HCT116 (cell line): ENCODE results near the gene TBC1D8. TPM values are rescaled to one million over a fixed set of nuclear protein-coding genes. Genes with fewer than 3 reads are reported as not detected.

Source experiments
- ATAC-seq: fragments of 200-7000 bp; cut with Tn5 transposase; 2 replicates; pipeline ENCODE4 v1.9.1; 2020; ENCODE audit warnings: mild to moderate bottlenecking, moderate library complexity
- BruUV-seq: library from RNA; stranded (reverse); fragments of 400-500 nt; replicated peaks from 2 replicates; lab custom pipeline; 2021; lab: Mats Ljungman, UMichigan
- CTCF ChIA-PET: fragments of 300-600 bp; sonication (Branson Sonifier 250); formaldehyde crosslinking; loops from one replicate; lab custom pipeline; 2021; ENCODE audit warnings: antibody characterized with exemption; lab: Charles Lee
- POLR2A ChIA-PET: fragments of 300-600, 350-600 bp; sonication (Branson Sonifier 250); formaldehyde crosslinking; loops from one replicate; lab custom pipeline; 2021; ENCODE audit warnings: antibody characterized with exemption; lab: Charles Lee
- RAD21 ChIA-PET, 2 experiments: fragments of 300-600 bp; sonication (Branson Sonifier 250); formaldehyde crosslinking; loops; one replicate each; lab custom pipeline; 2023; ENCODE audit warnings: low total read pairs in 2 of 2; ENCODE audit not compliant: uncharacterized antibody in 2 of 2, unreplicated experiment in 2 of 2, low non-redundant PET in 1 of 2; lab: Charles Lee
- DNase-seq: peaks from one replicate; pipeline ENCODE4 v3.0.0-alpha.2; 2010; ENCODE audit warnings: low read depth, low spot score
- H2AFZ ChIP-seq: fragments of 200-600 bp; shearing (Covaris generic), sonication (generic); 2 replicates; pipeline ENCODE4 v1.6.1; 2017; ENCODE audit warnings: low read depth, mixed run types, mixed read lengths, antibody characterized with exemption, low read length; ENCODE audit not compliant: poor library complexity, severe bottlenecking
- H3K27ac ChIP-seq: 2 replicates; pipeline ENCODE4 v1.5.1; 2012; ENCODE audit warnings: low read depth, low read length
- H3K27me3 ChIP-seq: fragments of 200-600 bp; sonication (generic); 2 replicates; pipeline ENCODE4 v1.6.1; 2016; ENCODE audit warnings: mixed run types, low read length, mixed read lengths; ENCODE audit not compliant: insufficient read depth
- H3K36me3 ChIP-seq, 2 experiments: fragments of 200-500 bp in 1 of 2; fragments of 200-600 bp in 1 of 2; sonication (Bioruptor generic) in 1 of 2; sonication (generic) in 1 of 2; 2 replicates each; pipeline versions ENCODE4 v1.5.1 to v1.6.1; 2014 to 2016; ENCODE audit warnings: low read length in 2 of 2, inconsistent platforms in 1 of 2, mixed read lengths in 1 of 2, mixed run types in 1 of 2; ENCODE audit not compliant: insufficient read depth in 2 of 2, control insufficient read depth in 1 of 2
- H3K4me1 ChIP-seq, 2 experiments: fragments of 200-600 bp in 1 of 2; sonication (generic) in 1 of 2; 2 replicates each; pipeline versions ENCODE4 v1.5.1 to v1.6.1; 2012 to 2017; ENCODE audit warnings: low read length in 2 of 2, inconsistent platforms in 1 of 2, mild to moderate bottlenecking in 1 of 2, mixed read lengths in 1 of 2, mixed run types in 1 of 2, moderate library complexity in 1 of 2; ENCODE audit not compliant: insufficient read depth in 2 of 2, control insufficient read depth in 1 of 2
- H3K4me2 ChIP-seq: fragments of 200-600 bp; sonication (generic); 2 replicates; pipeline ENCODE4 v1.6.1; 2017; ENCODE audit warnings: mixed run types, low read length, mixed read lengths
- H3K4me3 ChIP-seq, 2 experiments: fragments of 200-600 bp in 1 of 2; sonication (generic) in 1 of 2; replicated peaks in 1 of 2; 2 replicates each; pipeline ENCODE4 v1.5.1; 2011 to 2016; ENCODE audit warnings: low read length in 2 of 2, control low read depth in 1 of 2, low read depth in 1 of 2, mild to moderate bottlenecking in 1 of 2, mixed read lengths in 1 of 2, mixed run types in 1 of 2
- H3K79me2 ChIP-seq: fragments of 200-600 bp; sonication (generic); 2 replicates; pipeline ENCODE4 v1.6.1; 2017; ENCODE audit warnings: mild to moderate bottlenecking, mixed run types, low read length, moderate library complexity, mixed read lengths; ENCODE audit not compliant: insufficient read depth
- H3K9ac ChIP-seq: fragments of 200-600 bp; sonication (generic); 2 replicates; pipeline ENCODE4 v1.6.1; 2016; ENCODE audit warnings: low read length, mixed read lengths
- H3K9me2 ChIP-seq: fragments of 200-600 bp; sonication (generic), shearing (Covaris generic); 2 replicates; pipeline ENCODE4 v1.6.1; 2017; ENCODE audit warnings: mixed run types, mild to moderate bottlenecking, moderate library complexity; ENCODE audit not compliant: insufficient read depth
- H3K9me3 ChIP-seq, 2 experiments: fragments of 200-500 bp in 1 of 2; fragments of 200-600 bp in 1 of 2; sonication (Bioruptor generic) in 1 of 2; sonication (generic) in 1 of 2; 2 replicates each; pipeline ENCODE4 v1.6.1; 2014 to 2017; ENCODE audit warnings: low read length in 2 of 2, mixed read lengths in 2 of 2, inconsistent platforms in 1 of 2, low read depth in 1 of 2, mild to moderate bottlenecking in 1 of 2, mixed run types in 1 of 2, moderate library complexity in 1 of 2; ENCODE audit not compliant: control insufficient read depth in 1 of 2, insufficient read depth in 1 of 2
- H4K20me1 ChIP-seq: fragments of 200-600 bp; sonication (generic), shearing (Covaris generic); 2 replicates; pipeline ENCODE4 v1.6.1; 2017; ENCODE audit warnings: mixed run types, mild to moderate bottlenecking, moderate library complexity; ENCODE audit not compliant: insufficient read depth
- CBX3 ChIP-seq: IDR thresholded peaks from 2 replicates; pipeline ENCODE4 v1.6.1; 2012; ENCODE audit warnings: low read depth
- JUND ChIP-seq: IDR thresholded peaks from 2 replicates; pipeline ENCODE4 v1.6.1; 2012
- SIN3A ChIP-seq: IDR thresholded peaks from 2 replicates; pipeline ENCODE4 v1.6.1; 2012; ENCODE audit warnings: low read depth
- intact Hi-C: fragments of 100-400 bp; cut with micrococcal nuclease; formaldehyde crosslinking; loops from 2 replicates; pipeline ENCODE4 v1.10.0; 2022
- total RNA-seq: library from RNA; stranded (reverse); gene quantifications from one replicate; pipeline ENCODE4 v1.2.1, GENCODE V29; 2021; ENCODE audit not compliant: unreplicated experiment
- TF ChIP-seq, protein P1 (sequence below): IDR thresholded peaks from 2 replicates; pipeline ENCODE4 v1.6.1; 2011; ENCODE audit warnings: mild to moderate bottlenecking, low read length, moderate library complexity; ENCODE audit not compliant: insufficient replicate concordance; ENCODE audit errors: extremely low read depth
- TF ChIP-seq, protein P2 (sequence below), 3 experiments: fragments of 200-600 bp in 1 of 3; sonication (generic) in 1 of 3; IDR thresholded peaks in 2 of 3; conservative IDR thresholded peaks in 1 of 3; 2 replicates each; pipeline ENCODE4 v1.5.1; 2012 to 2017; ENCODE audit warnings: low read depth in 2 of 3, low read length in 2 of 3, antibody characterized with exemption in 1 of 3, borderline replicate concordance in 1 of 3, control low read depth in 1 of 3, mild to moderate bottlenecking in 1 of 3, mixed read lengths in 1 of 3, mixed run types in 1 of 3, moderate library complexity in 1 of 3; ENCODE audit not compliant: insufficient read depth in 1 of 3
- TF ChIP-seq, protein P3 (sequence below): IDR thresholded peaks from 2 replicates; pipeline ENCODE4 v1.6.1; 2012; ENCODE audit warnings: low read depth

TBC1D8 gene
- total RNA-seq, 1 experiment from 2014 or later, result 44.0 TPM

DNA sequence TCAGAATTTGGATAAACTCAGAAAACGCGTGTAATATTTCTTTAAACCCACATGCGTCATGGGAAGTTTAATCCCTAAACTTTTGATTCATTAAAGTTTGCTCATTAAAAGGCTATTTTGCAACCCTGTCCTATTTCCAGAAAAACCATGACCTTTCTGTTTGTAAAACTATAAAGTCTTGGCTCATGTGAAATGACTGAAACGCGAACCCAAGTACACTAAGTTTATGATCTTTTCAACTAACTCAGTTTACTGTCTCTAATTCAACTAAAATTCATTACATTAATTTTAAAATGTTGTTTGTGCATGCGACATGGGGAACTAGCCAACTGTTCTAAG, 153.0 kb downstream of the TBC1D8 start:
- Histone ChIP-seq H3K27ac (no peak overlapping the region), H2AFZ (no peak overlapping the region), H4K20me1 (no peaks in the 10 kb centered on the region), H3K9me2 (no peaks in the 10 kb centered on the region), H3K9me3 (no peaks in the 10 kb centered on the region), H3K4me1 (peaks cover 6 to 9% of the 10 kb centered on the region in 2 experiments), H3K79me2 (peaks cover 12% of the 10 kb centered on the region), H3K9ac (no peak overlapping the region), H3K36me3 (peaks cover 0 to 8% of the 10 kb centered on the region in 2 experiments; a peak in 3 of 4 replicates), H3K4me3 (no peak overlapping the region), H3K4me2 (no peak overlapping the region), H3K27me3 (no peaks in the 10 kb centered on the region)
- no TSS peak for BruUV-seq
- no peak for DNase-seq
- POLR2A ChIA-PET, result no interaction called here
- RAD21 ChIA-PET, result no interaction called here
- TF ChIP-seq, protein P1, sequence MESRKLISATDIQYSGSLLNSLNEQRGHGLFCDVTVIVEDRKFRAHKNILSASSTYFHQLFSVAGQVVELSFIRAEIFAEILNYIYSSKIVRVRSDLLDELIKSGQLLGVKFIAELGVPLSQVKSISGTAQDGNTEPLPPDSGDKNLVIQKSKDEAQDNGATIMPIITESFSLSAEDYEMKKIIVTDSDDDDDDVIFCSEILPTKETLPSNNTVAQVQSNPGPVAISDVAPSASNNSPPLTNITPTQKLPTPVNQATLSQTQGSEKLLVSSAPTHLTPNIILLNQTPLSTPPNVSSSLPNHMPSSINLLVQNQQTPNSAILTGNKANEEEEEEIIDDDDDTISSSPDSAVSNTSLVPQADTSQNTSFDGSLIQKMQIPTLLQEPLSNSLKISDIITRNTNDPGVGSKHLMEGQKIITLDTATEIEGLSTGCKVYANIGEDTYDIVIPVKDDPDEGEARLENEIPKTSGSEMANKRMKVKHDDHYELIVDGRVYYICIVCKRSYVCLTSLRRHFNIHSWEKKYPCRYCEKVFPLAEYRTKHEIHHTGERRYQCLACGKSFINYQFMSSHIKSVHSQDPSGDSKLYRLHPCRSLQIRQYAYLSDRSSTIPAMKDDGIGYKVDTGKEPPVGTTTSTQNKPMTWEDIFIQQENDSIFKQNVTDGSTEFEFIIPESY, result no peak
- TF ChIP-seq SIN3A (no peak), CBX3 (no peak), JUND (no peak)
- TF ChIP-seq, protein P2, sequence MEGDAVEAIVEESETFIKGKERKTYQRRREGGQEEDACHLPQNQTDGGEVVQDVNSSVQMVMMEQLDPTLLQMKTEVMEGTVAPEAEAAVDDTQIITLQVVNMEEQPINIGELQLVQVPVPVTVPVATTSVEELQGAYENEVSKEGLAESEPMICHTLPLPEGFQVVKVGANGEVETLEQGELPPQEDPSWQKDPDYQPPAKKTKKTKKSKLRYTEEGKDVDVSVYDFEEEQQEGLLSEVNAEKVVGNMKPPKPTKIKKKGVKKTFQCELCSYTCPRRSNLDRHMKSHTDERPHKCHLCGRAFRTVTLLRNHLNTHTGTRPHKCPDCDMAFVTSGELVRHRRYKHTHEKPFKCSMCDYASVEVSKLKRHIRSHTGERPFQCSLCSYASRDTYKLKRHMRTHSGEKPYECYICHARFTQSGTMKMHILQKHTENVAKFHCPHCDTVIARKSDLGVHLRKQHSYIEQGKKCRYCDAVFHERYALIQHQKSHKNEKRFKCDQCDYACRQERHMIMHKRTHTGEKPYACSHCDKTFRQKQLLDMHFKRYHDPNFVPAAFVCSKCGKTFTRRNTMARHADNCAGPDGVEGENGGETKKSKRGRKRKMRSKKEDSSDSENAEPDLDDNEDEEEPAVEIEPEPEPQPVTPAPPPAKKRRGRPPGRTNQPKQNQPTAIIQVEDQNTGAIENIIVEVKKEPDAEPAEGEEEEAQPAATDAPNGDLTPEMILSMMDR (IDR thresholded peaks at IDR 0.05 in 2 of 3, conservative IDR thresholded peaks at IDR 0.05 in 1 of 3; ENCODE audit: borderline replicate concordance in 1 of 3, insufficient read depth in 1 of 3, low read depth in 2 of 3, low read length in 2 of 3), result no peak
- TF ChIP-seq, protein P3, sequence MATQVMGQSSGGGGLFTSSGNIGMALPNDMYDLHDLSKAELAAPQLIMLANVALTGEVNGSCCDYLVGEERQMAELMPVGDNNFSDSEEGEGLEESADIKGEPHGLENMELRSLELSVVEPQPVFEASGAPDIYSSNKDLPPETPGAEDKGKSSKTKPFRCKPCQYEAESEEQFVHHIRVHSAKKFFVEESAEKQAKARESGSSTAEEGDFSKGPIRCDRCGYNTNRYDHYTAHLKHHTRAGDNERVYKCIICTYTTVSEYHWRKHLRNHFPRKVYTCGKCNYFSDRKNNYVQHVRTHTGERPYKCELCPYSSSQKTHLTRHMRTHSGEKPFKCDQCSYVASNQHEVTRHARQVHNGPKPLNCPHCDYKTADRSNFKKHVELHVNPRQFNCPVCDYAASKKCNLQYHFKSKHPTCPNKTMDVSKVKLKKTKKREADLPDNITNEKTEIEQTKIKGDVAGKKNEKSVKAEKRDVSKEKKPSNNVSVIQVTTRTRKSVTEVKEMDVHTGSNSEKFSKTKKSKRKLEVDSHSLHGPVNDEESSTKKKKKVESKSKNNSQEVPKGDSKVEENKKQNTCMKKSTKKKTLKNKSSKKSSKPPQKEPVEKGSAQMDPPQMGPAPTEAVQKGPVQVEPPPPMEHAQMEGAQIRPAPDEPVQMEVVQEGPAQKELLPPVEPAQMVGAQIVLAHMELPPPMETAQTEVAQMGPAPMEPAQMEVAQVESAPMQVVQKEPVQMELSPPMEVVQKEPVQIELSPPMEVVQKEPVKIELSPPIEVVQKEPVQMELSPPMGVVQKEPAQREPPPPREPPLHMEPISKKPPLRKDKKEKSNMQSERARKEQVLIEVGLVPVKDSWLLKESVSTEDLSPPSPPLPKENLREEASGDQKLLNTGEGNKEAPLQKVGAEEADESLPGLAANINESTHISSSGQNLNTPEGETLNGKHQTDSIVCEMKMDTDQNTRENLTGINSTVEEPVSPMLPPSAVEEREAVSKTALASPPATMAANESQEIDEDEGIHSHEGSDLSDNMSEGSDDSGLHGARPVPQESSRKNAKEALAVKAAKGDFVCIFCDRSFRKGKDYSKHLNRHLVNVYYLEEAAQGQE, result no peak
- ATAC-seq, result no peak
- intact Hi-C loops, result no loop called here
- CTCF ChIA-PET, result no interaction called here
